Skeletal muscle tissue (tissue), 4 donors: ENCODE data around the gene ADGRB3. TPM values are rescaled to one million over a fixed set of nuclear protein-coding genes. Genes with fewer than 3 reads are reported as not detected.

Source experiments
- H3K27ac ChIP-seq: one replicate; pipeline ENCODE4 v1.7.0; 2013; ENCODE audit warnings: mild to moderate bottlenecking, low read depth, low read length, inconsistent platforms
- H3K27me3 ChIP-seq, 3 donors: one replicate each; pipeline ENCODE4 v1.7.0; 2013; ENCODE audit warnings: low read length in 3 of 3; ENCODE audit not compliant: control insufficient read depth in 3 of 3, insufficient read depth in 3 of 3
- H3K36me3 ChIP-seq, 3 donors: one replicate each; pipeline ENCODE4 v1.7.0; 2013; ENCODE audit warnings: low read length in 3 of 3; ENCODE audit not compliant: control insufficient read depth in 3 of 3, insufficient read depth in 3 of 3
- H3K4me1 ChIP-seq, 3 donors: one replicate each; pipeline ENCODE4 v1.7.0; 2013; ENCODE audit warnings: low read length in 3 of 3, mild to moderate bottlenecking in 3 of 3; ENCODE audit not compliant: control insufficient read depth in 3 of 3, insufficient read depth in 3 of 3
- H3K4me3 ChIP-seq, 3 donors: one replicate each; pipeline ENCODE4 v1.7.0; 2013; ENCODE audit warnings: low read length in 3 of 3
- H3K9ac ChIP-seq, 3 donors: one replicate each; pipeline ENCODE4 v1.7.0; 2013; ENCODE audit warnings: low read length in 3 of 3, mild to moderate bottlenecking in 3 of 3, moderate library complexity in 2 of 3, low read depth in 1 of 3
- H3K9me3 ChIP-seq, 3 donors: one replicate each; pipeline ENCODE4 v1.7.0; 2013; ENCODE audit warnings: low read length in 3 of 3; ENCODE audit not compliant: control insufficient read depth in 3 of 3
- total RNA-seq: library from RNA; depleted of rRNA; stranded (reverse); fragments of >200 nt; gene quantifications from one replicate; pipeline ENCODE4 v1.2.3, GENCODE V29; 2014
- donor health status: Osteomylitis.

ADGRB3 gene
- total RNA-seq, 1 donor from 2014 or later: 3.1 TPM

- Histone ChIP-seq H3K4me1 (peaks cover 8 to 17% (median 12%) of the 10 kb centered on the region in 3 donors), H3K27ac (no peak overlapping the region), H3K27me3 (peaks cover 0 to 30% (median 0%) of the 10 kb centered on the region in 3 donors), H3K9ac (peak overlapping the region; percentile 40 to 80 (median 75)), H3K4me3 (peak overlapping the region; percentile 74 to 85 (median 79)), H3K9me3 (no peaks in the 10 kb centered on the region), H3K36me3 (no peaks in the 10 kb centered on the region)
Measured at GRCh38 chr6:68635706-68636513, 828 bp downstream of the ADGRB3 start.

GRCh38 chr6:68636666-68637065 lies 1.6 kb downstream of the ADGRB3 start:
- peaks cover 0 to 33% (median 0%) of the 10 kb centered on the region in 3 donors for H3K27me3 ChIP-seq
- H3K9ac ChIP-seq: no peak overlapping the region
- no peaks in the 10 kb centered on the region for H3K9me3 ChIP-seq
- H3K4me3 ChIP-seq: peak overlapping the region in 1 of 3 donors; percentile 74
- H3K27ac ChIP-seq: no peak overlapping the region
- peaks cover 8 to 17% (median 12%) of the 10 kb centered on the region in 3 donors for H3K4me1 ChIP-seq
- no peaks in the 10 kb centered on the region for H3K36me3 ChIP-seq

- Histone ChIP-seq H3K27ac (no peak overlapping the region), H3K4me1 (peaks cover 8 to 17% (median 12%) of the 10 kb centered on the region in 3 donors), H3K36me3 (no peaks in the 10 kb centered on the region), H3K9ac (no peak overlapping the region), H3K9me3 (no peaks in the 10 kb centered on the region), H3K4me3 (no peak overlapping the region), H3K27me3 (peaks cover 0 to 33% (median 0%) of the 10 kb centered on the region in 3 donors)
Measured at GRCh38 chr6:68637071-68637470, 2.0 kb downstream of the ADGRB3 start.

GRCh38 chr6:68637782-68638181 lies 2.7 kb downstream of the ADGRB3 start:
- H3K4me3 ChIP-seq: no peak overlapping the region
- peaks cover 0 to 33% (median 0%) of the 10 kb centered on the region in 3 donors for H3K27me3 ChIP-seq
- no peaks in the 10 kb centered on the region for H3K9me3 ChIP-seq
- no peak overlapping the region for H3K27ac ChIP-seq
- peaks cover 8 to 17% (median 12%) of the 10 kb centered on the region in 3 donors for H3K4me1 ChIP-seq
- no peak overlapping the region for H3K9ac ChIP-seq
- no peaks in the 10 kb centered on the region for H3K36me3 ChIP-seq

GRCh38 chr6:68638230-68638900 lies 3.3 kb downstream of the ADGRB3 start:
- H3K27me3 ChIP-seq: peaks cover 0 to 33% (median 0%) of the 10 kb centered on the region in 3 donors
- no peak overlapping the region for H3K9ac ChIP-seq
- H3K36me3 ChIP-seq: no peaks in the 10 kb centered on the region
- H3K9me3 ChIP-seq: no peaks in the 10 kb centered on the region
- peaks cover 8 to 17% (median 12%) of the 10 kb centered on the region in 3 donors for H3K4me1 ChIP-seq
- H3K27ac ChIP-seq: no peak overlapping the region
- no peak overlapping the region for H3K4me3 ChIP-seq

GRCh38 chr6:68639211-68639610 lies 4.1 kb downstream of the ADGRB3 start:
- no peaks in the 10 kb centered on the region for H3K9me3 ChIP-seq
- H3K9ac ChIP-seq: no peak overlapping the region
- no peaks in the 10 kb centered on the region for H3K36me3 ChIP-seq
- no peak overlapping the region for H3K4me3 ChIP-seq
- peaks cover 0 to 33% (median 0%) of the 10 kb centered on the region in 3 donors for H3K27me3 ChIP-seq
- H3K27ac ChIP-seq: no peak overlapping the region
- H3K4me1 ChIP-seq: peaks cover 8 to 12% (median 11%) of the 10 kb centered on the region in 3 donors

GRCh38 chr6:68639826-68640490 lies 4.9 kb downstream of the ADGRB3 start:
- Histone ChIP-seq H3K4me3 (peak overlapping the region in 2 of 3 donors; percentile 43 to 53), H3K27me3 (peaks cover 0 to 33% (median 0%) of the 10 kb centered on the region in 3 donors), H3K27ac (no peak overlapping the region), H3K36me3 (no peaks in the 10 kb centered on the region), H3K4me1 (peaks cover 7 to 9% (median 8%) of the 10 kb centered on the region in 3 donors), H3K9ac (peak overlapping the region in 1 of 3 donors; percentile 41), H3K9me3 (no peaks in the 10 kb centered on the region)

- Histone ChIP-seq H3K27ac (no peak overlapping the region), H3K36me3 (no peaks in the 10 kb centered on the region)
Measured at GRCh38 chr6:68640491-68640835, 5.4 kb downstream of the ADGRB3 start.

GRCh38 chr6:68641172-68641571 lies 6.1 kb downstream of the ADGRB3 start:
- Histone ChIP-seq H3K9ac (no peak overlapping the region), H3K4me1 (no peaks in the 10 kb centered on the region), H3K27me3 (peaks cover 0 to 33% (median 0%) of the 10 kb centered on the region in 3 donors), H3K36me3 (no peaks in the 10 kb centered on the region), H3K4me3 (no peak overlapping the region), H3K27ac (no peak overlapping the region), H3K9me3 (no peaks in the 10 kb centered on the region)

More at GRCh38 chr6:68640491-68640835, 5.4 kb downstream of the ADGRB3 start:
- peak overlapping the region in 2 of 3 donors; percentile 43 to 53 for H3K4me3 ChIP-seq
- no peaks in the 10 kb centered on the region for H3K9me3 ChIP-seq
- peaks cover 0 to 33% (median 0%) of the 10 kb centered on the region in 3 donors for H3K27me3 ChIP-seq
- peak overlapping the region in 1 of 3 donors; percentile 41 for H3K9ac ChIP-seq
- peaks cover 6 to 7% (median 6%) of the 10 kb centered on the region in 3 donors for H3K4me1 ChIP-seq
